OCI-LY7 (cell line): ENCODE results near the gene PDE6D.

ENCODE experiments used
- EZH2phosphoT487 ChIP-seq: fragments of 200-600 bp; sonication (generic); IDR thresholded peaks from 2 replicates; pipeline ENCODE4 v1.6.1; 2018; ENCODE audit warnings: low read depth, borderline replicate concordance, mild to moderate bottlenecking, mixed run types, antibody characterized with exemption, low read length, moderate library complexity, mixed read lengths
- TF ChIP-seq, protein P1 (sequence below): fragments of 200-600 bp; sonication (generic); conservative IDR thresholded peaks from 2 replicates; pipeline ENCODE4 v1.5.1; 2014; ENCODE audit warnings: mild to moderate bottlenecking, antibody characterized with exemption, low read length, moderate library complexity, mixed read lengths

DNA sequence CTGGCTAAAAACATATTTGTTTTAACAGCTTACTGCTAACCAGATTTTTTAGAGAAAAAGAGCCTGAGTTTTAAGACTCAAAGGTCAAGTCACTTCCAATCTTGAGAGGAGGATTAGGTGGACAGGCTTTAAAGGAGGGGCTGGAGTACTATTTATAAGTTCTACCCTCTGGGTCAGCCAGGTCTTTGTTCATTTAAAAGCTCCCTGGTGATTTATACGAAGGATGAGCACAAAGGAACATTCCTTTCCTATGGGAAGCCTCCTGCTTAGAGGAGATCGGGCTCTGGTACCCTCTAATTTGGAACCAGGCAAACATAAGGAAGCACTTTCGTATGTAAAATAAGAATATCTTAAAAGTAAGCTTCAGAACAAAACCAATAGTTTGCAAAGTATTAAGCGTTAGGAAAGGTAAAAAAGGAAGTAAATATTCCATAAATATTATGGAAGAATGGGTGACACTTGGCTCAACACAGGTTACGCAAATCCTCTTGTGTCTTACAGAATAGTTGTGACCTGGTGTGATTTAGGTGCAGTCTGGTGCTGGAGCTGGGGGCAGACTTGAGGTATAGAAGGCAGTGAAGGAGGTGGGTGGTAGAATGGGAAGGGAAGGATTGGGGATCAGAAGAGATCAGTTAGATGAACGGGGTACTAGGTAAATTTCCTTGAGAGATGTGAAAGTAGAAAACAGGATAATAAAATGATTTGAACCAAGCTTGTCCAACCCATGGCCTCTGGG lies 35.6 kb downstream of the PDE6D start:
- no peak for TF ChIP-seq EZH2phosphoT487
- TF ChIP-seq, protein P1, sequence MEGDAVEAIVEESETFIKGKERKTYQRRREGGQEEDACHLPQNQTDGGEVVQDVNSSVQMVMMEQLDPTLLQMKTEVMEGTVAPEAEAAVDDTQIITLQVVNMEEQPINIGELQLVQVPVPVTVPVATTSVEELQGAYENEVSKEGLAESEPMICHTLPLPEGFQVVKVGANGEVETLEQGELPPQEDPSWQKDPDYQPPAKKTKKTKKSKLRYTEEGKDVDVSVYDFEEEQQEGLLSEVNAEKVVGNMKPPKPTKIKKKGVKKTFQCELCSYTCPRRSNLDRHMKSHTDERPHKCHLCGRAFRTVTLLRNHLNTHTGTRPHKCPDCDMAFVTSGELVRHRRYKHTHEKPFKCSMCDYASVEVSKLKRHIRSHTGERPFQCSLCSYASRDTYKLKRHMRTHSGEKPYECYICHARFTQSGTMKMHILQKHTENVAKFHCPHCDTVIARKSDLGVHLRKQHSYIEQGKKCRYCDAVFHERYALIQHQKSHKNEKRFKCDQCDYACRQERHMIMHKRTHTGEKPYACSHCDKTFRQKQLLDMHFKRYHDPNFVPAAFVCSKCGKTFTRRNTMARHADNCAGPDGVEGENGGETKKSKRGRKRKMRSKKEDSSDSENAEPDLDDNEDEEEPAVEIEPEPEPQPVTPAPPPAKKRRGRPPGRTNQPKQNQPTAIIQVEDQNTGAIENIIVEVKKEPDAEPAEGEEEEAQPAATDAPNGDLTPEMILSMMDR: no peak
